ENCODE data around the gene KRT79.

Gene KRT79

DNA sequence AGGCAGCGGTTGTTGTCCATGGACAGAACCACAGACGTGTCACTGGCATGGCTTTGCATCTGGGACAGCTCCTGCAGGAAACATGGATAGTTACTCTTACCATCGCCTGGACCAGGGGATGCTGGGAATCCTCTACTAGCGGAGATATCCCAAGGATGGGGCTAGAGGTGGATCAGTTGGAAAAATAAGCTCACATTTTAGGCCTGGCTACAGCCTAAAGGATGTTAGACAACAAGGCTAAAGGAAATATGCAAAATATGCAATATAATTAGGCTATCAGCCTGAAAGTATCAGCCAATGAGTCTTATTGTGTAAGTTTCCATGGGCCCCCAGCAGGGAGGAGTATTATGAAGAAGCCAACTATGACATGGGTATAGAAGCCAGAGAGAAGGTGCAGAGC is 61.9 kb downstream of the KRT79 start:
- no peak for DNase-seq (ENCODE audit: low read depth in 2 of 2)

DNA sequence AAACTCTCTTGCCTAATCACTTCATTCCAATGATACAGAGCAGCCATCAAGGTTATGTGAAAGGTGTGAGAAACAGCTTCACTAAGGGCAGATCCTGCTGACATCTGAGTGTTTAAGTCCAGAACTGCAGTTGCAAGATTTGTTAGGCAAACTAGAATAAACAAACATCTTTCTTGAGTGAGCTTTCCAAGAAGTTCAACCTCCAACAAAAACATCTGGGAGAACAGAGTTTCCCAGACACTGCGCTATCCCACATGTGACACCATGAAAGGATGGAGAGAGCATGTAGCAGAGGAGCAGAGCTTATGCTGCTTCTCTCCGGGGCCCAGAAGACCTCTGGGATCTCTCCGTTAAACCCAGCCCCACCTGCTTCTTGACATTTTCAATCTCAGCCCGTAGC is 62.6 kb downstream of the KRT79 start:
- DNase-seq (ENCODE audit: low read depth in 2 of 2): no peak

Measured in stimulated activated CD4-positive, alpha-beta T cell treated with anti-CD3 and anti-CD28 coated beads, Interleukin-15, amount 100 ng/mL, for 48 hours (primary cell).